GM20000 (cell line): ENCODE data around the gene NXNL1.

ENCODE experiments used
- DNase-seq: peaks from one replicate; pipeline ENCODE4 v3.0.0; 2012; ENCODE audit warnings: low spot score
- CTCF ChIP-seq: IDR thresholded peaks from 2 replicates; pipeline ENCODE4 v1.5.1; 2012; ENCODE audit warnings: mild to moderate bottlenecking, control low read depth; ENCODE audit errors: extremely low read depth, missing control alignments

NXNL1 gene

GRCh38 chr19:17490411-17490810, 29.7 kb upstream of the NXNL1 start:
- TF ChIP-seq CTCF: no peak
- no peak for DNase-seq

GRCh38 chr19:17489392-17490030, 28.8 kb upstream of the NXNL1 start:
- no peak for DNase-seq
- TF ChIP-seq CTCF: no peak

- TF ChIP-seq CTCF: peak; percentile 23
- DNase-seq: peak; percentile 88
Measured at GRCh38 chr19:17488593-17489391, 28.1 kb upstream of the NXNL1 start.

- TF ChIP-seq CTCF: no peak
- DNase-seq: peak; percentile 10
Measured at GRCh38 chr19:17487284-17488121, 26.8 kb upstream of the NXNL1 start.

- no peak for TF ChIP-seq CTCF
- DNase-seq: peak; percentile 4
Measured at GRCh38 chr19:17486545-17487240, 26.0 kb upstream of the NXNL1 start.

GRCh38 chr19:17484520-17485185, 23.9 kb upstream of the NXNL1 start:
- TF ChIP-seq CTCF: no peak
- DNase-seq: no peak
